ENCODE measurements around the gene CD300A. TPM values are rescaled to one million over a fixed set of nuclear protein-coding genes. Genes with fewer than 3 reads are reported as not detected.

Gene CD300A
- total and polyA plus RNA-seq, 2 of the 4 experiments (the other 2 are of a cell fraction) = not detected

GRCh38 chr17:74472890-74473289 lies 6.5 kb downstream of the CD300A start:
- intact Hi-C loops (cut with micrococcal nuclease) = no loop called here

More at GRCh38 chr17:74472890-74473289, 6.5 kb downstream of the CD300A start:
- Histone ChIP-seq H3K4me3 (ENCODE audit: insufficient read depth, low read depth, low read length) (no peak overlapping the region), H3K79me1 (ENCODE audit: low read depth in 1 of 2, low read length in 2 of 2) (no peaks in the 10 kb centered on the region), H2BK15ac (ENCODE audit: low read depth, low read length) (no peak overlapping the region), H4K5ac (ENCODE audit: low read depth, low read length) (no peak overlapping the region), H4K8ac (ENCODE audit: low read depth in 2 of 2, low read length in 2 of 2) (no peak overlapping the region), H3K4ac (ENCODE audit: low read depth, low read length) (no peak overlapping the region), H3K4me2 (ENCODE audit: low read depth, low read length) (no peak overlapping the region), H4K20me1 (ENCODE audit: insufficient read depth, low read length) (no peaks in the 10 kb centered on the region), H3K9me1 (ENCODE audit: insufficient read depth, low read length) (no peaks in the 10 kb centered on the region), H3K18ac (ENCODE audit: low read depth, low read length) (no peak overlapping the region), H2BK20ac (ENCODE audit: low read depth, low read length) (no peak overlapping the region), H3K4me1 (ENCODE audit: control insufficient read depth, insufficient read depth, low read length) (no peaks in the 10 kb centered on the region), H3K9ac (ENCODE audit: low read depth, low read length) (no peak overlapping the region), H3K9me3 (ENCODE audit: control insufficient read depth, insufficient read depth, low read length) (peaks cover 8% of the 10 kb centered on the region), H2AK9ac (replicated peaks; ENCODE audit: low read depth, low read length, poor library complexity) (no peak overlapping the region), H3K36me3 (ENCODE audit: control insufficient read depth, insufficient read depth, low read length) (no peaks in the 10 kb centered on the region), H2BK5ac (ENCODE audit: low read depth, low read length, poor library complexity, severe bottlenecking) (no peak overlapping the region), H3K27ac (ENCODE audit: insufficient read depth, low read length) (no peak overlapping the region), H3K23ac (ENCODE audit: low read depth, low read length) (no peak overlapping the region), H4K91ac (ENCODE audit: insufficient read depth, low read depth, low read length) (no peak overlapping the region), H2BK120ac (ENCODE audit: low read depth, low read length) (no peak overlapping the region), H2AK5ac (ENCODE audit: low read depth, low read length) (no peak overlapping the region), H2AFZ (replicated peaks; ENCODE audit: low read length, poor library complexity) (no peak overlapping the region), H3K14ac (replicated peaks; ENCODE audit: low read depth, low read length) (no peak overlapping the region), H3K56ac (ENCODE audit: extremely low read depth, insufficient read depth, low read length) (no peak overlapping the region), H3K27me3 (ENCODE audit: control insufficient read depth, insufficient read depth, low read length) (no peaks in the 10 kb centered on the region)
- in situ Hi-C loops (cut with MboI; ENCODE audit: low sequenced_read_pairs) (no loop called here), dilution Hi-C loops (cut with HindIII; ENCODE audit: low sequenced_read_pairs, unreplicated experiment) (no loop called here)
- DNase-seq = no peak
- no peak for ATAC-seq (ENCODE audit: low read depth)
- POLR2A ChIA-PET (ENCODE audit: unreplicated experiment) = no interaction called here
- WGBS, 2 experiments (ENCODE audit: extremely low coverage in 2 of 2, insufficient read length in 1 of 2) = 44% methylated on average over 2 of the region's 4 CpGs; no CpG with 5 or more reads in 1 of the 2 experiments
- BruUV-seq (replicated peaks) = no TSS peak
- no peak for TF ChIP-seq MAFK (IDR thresholded peaks at IDR 0.05; ENCODE audit: low read depth, low read length)
- TF ChIP-seq POLR2A (IDR thresholded peaks at IDR 0.05; ENCODE audit: low read depth, low read length) = no peak
- no peak for TF ChIP-seq CEBPB (IDR thresholded peaks at IDR 0.05; ENCODE audit: low read depth, low read length)
- no peak for TF ChIP-seq ELK1 (IDR thresholded peaks at IDR 0.05; ENCODE audit: borderline replicate concordance, low read depth, low read length)
- TF ChIP-seq RAD21 (IDR thresholded peaks at IDR 0.05; ENCODE audit: low read length) = no peak
- no peak for TF ChIP-seq RCOR1 (IDR thresholded peaks at IDR 0.05; ENCODE audit: insufficient replicate concordance, low read length)
- TF ChIP-seq CHD1 (IDR thresholded peaks at IDR 0.05; ENCODE audit: low read depth, low read length) = no peak
- no peak for TF ChIP-seq MXI1 (IDR thresholded peaks at IDR 0.05; ENCODE audit: borderline replicate concordance, low read depth, low read length)
- no peak for TF ChIP-seq MAZ (IDR thresholded peaks at IDR 0.05; ENCODE audit: borderline replicate concordance, low read depth, low read length)
- TF ChIP-seq FOS (IDR thresholded peaks at IDR 0.05; ENCODE audit: low read depth, low read length) = no peak
- CTCF ChIA-PET = no interaction called here

Measured in IMR-90 (cell line).